GM23338 (cell line): ENCODE results near the gene TUBB1.

Experiments
- CREB1 ChIP-seq: fragments of 250-450 bp; sonication (Bioruptor Pico); IDR thresholded peaks from 2 replicates; pipeline ENCODE4 v1.5.0; 2020; ENCODE audit warnings: low read depth, mild to moderate bottlenecking, moderate library complexity
- EZH2 ChIP-seq: fragments of 200-600 bp; sonication (generic); IDR thresholded peaks from one replicate; pipeline ENCODE4 v1.8.0; 2017; ENCODE audit warnings: antibody characterized with exemption, mild to moderate bottlenecking, low read depth; ENCODE audit not compliant: unreplicated experiment
- EZH2phosphoT487 ChIP-seq: fragments of 200-600 bp; sonication (generic); IDR thresholded peaks from one replicate; pipeline ENCODE4 v1.8.1; 2018; ENCODE audit warnings: antibody characterized with exemption; ENCODE audit not compliant: unreplicated experiment
- POLR2AphosphoS5 ChIP-seq: IDR thresholded peaks from 2 replicates; pipeline ENCODE4 v1.6.1; 2016; ENCODE audit warnings: antibody characterized with exemption, low read depth
- ZNF331 ChIP-seq: fragments of 250-450 bp; sonication (Bioruptor Pico); IDR thresholded peaks from 2 replicates; pipeline ENCODE4 v1.5.0; 2020; ENCODE audit warnings: low read depth, mild to moderate bottlenecking, moderate library complexity
- TF ChIP-seq, protein P1 (sequence below): IDR thresholded peaks from 2 replicates; pipeline ENCODE4 v1.6.1; 2016; ENCODE audit warnings: antibody characterized with exemption
- TF ChIP-seq, protein P2 (sequence below), 2 experiments: fragments of 200-600 bp in 1 of 2; sonication (generic) in 1 of 2; conservative IDR thresholded peaks; 2 replicates each; pipeline versions ENCODE4 v1.5.1 to v1.6.1; 2016 to 2017; ENCODE audit warnings: antibody characterized with exemption in 2 of 2, low read depth in 2 of 2, mild to moderate bottlenecking in 2 of 2, moderate library complexity in 1 of 2
- TF ChIP-seq, protein P3 (sequence below): IDR thresholded peaks from one replicate; pipeline ENCODE4 v1.6.1; 2018; ENCODE audit warnings: antibody characterized with exemption; ENCODE audit not compliant: unreplicated experiment

DNA sequence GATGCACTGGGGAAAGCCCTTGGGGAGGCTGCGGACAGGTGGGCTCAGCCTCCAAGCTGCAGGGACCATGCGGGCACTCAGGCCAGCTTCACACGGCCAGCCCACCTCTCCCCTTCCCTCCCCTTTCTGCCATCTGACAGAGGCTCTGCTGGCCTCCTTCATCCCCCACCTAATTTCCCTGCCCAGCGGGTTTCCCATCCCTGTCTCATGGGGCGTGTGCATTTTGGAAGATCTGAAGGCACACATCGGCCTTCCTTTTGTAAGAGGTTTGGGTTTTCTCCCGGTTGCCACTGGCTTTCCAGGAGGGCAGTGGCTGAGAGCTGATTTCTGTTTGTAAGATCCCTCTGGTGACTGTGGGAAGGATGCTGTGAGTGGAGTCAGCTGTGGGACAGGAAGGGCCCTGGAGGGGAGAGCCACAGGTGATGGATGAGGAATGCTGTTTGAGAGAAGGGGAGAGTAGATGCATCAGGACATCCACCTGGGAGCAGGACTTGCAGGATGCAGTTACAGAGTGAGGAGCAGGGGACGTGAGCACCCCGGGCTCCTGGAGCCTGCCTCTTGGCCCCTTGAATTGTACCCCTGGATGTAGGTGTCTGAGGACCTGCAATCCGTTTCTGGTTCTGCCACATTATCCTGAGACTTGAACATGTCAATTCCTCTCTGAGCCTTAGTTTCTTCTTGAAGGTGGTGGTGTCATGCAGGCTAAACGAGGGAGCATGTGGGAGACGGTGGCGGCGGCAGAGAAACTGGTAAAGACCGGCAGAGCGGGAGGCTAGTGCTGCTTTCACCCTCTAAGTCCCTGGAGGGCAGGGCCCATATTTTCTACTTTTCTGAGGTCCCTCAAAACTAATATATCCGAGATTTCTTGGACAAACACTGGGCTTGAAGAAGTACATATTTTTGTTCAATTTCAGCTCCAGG is 5.9 kb upstream of the TUBB1 start:
- TF ChIP-seq, protein P1, sequence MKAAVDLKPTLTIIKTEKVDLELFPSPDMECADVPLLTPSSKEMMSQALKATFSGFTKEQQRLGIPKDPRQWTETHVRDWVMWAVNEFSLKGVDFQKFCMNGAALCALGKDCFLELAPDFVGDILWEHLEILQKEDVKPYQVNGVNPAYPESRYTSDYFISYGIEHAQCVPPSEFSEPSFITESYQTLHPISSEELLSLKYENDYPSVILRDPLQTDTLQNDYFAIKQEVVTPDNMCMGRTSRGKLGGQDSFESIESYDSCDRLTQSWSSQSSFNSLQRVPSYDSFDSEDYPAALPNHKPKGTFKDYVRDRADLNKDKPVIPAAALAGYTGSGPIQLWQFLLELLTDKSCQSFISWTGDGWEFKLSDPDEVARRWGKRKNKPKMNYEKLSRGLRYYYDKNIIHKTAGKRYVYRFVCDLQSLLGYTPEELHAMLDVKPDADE: no peak
- TF ChIP-seq, protein P2, sequence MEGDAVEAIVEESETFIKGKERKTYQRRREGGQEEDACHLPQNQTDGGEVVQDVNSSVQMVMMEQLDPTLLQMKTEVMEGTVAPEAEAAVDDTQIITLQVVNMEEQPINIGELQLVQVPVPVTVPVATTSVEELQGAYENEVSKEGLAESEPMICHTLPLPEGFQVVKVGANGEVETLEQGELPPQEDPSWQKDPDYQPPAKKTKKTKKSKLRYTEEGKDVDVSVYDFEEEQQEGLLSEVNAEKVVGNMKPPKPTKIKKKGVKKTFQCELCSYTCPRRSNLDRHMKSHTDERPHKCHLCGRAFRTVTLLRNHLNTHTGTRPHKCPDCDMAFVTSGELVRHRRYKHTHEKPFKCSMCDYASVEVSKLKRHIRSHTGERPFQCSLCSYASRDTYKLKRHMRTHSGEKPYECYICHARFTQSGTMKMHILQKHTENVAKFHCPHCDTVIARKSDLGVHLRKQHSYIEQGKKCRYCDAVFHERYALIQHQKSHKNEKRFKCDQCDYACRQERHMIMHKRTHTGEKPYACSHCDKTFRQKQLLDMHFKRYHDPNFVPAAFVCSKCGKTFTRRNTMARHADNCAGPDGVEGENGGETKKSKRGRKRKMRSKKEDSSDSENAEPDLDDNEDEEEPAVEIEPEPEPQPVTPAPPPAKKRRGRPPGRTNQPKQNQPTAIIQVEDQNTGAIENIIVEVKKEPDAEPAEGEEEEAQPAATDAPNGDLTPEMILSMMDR (conservative IDR thresholded peaks at IDR 0.05; ENCODE audit: low read depth in 2 of 2): no peak
- TF ChIP-seq EZH2phosphoT487 (no peak), EZH2 (no peak), CREB1 (CRISPR knock-in tag) (no peak), POLR2AphosphoS5 (no peak), ZNF331 (CRISPR knock-in tag) (no peak)
- TF ChIP-seq, protein P3, sequence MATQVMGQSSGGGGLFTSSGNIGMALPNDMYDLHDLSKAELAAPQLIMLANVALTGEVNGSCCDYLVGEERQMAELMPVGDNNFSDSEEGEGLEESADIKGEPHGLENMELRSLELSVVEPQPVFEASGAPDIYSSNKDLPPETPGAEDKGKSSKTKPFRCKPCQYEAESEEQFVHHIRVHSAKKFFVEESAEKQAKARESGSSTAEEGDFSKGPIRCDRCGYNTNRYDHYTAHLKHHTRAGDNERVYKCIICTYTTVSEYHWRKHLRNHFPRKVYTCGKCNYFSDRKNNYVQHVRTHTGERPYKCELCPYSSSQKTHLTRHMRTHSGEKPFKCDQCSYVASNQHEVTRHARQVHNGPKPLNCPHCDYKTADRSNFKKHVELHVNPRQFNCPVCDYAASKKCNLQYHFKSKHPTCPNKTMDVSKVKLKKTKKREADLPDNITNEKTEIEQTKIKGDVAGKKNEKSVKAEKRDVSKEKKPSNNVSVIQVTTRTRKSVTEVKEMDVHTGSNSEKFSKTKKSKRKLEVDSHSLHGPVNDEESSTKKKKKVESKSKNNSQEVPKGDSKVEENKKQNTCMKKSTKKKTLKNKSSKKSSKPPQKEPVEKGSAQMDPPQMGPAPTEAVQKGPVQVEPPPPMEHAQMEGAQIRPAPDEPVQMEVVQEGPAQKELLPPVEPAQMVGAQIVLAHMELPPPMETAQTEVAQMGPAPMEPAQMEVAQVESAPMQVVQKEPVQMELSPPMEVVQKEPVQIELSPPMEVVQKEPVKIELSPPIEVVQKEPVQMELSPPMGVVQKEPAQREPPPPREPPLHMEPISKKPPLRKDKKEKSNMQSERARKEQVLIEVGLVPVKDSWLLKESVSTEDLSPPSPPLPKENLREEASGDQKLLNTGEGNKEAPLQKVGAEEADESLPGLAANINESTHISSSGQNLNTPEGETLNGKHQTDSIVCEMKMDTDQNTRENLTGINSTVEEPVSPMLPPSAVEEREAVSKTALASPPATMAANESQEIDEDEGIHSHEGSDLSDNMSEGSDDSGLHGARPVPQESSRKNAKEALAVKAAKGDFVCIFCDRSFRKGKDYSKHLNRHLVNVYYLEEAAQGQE: no peak
